ENCODE data around the gene GMPR. TPM values are rescaled to one million over a fixed set of nuclear protein-coding genes. Genes with fewer than 3 reads are reported as not detected.

Gene GMPR
- total RNA-seq, 1 donor from 2014 or later: 17.6 TPM

DNA sequence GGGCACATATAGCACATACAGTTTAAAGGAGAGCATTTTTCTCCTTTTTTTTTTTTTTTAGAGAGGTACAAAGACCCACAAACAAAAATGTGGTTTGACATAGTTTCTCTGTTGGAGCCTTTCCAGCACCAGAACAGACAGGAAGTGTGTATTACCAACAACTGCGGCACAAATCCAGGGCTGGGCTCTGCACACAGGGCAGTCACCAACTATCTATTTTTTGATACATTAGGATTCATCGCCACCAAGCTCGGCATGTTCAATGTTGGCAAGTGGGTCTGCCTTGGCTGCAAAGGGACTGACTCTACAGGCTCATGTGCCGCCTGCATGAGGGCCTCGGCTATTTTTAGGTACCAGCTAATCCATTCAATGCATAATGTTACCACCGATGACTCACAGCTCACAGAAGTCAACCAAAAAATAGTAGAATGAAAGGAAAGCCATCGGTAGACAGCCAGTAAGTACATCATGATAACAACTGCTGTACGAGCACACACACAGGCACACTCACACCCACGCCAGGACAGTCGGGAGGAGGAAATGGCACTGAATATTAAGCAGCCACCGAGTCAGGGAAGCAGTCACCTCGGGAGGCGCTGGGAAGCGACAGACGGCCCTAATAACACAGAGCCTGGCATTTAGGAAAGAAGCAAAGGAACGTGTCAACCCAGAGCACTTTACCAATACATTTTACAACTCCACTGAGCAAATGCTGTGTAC lies 81.6 kb downstream of the GMPR start:
- Histone ChIP-seq H3K4me1 (peaks cover 40% of the 10 kb centered on the region), H3K27me3 (no peaks in the 10 kb centered on the region), H3K4me3 (peak overlapping the region; percentile 0), H3K9me3 (no peaks in the 10 kb centered on the region), H3K27ac (peak overlapping the region; percentile 40), H3K36me3 (no peaks in the 10 kb centered on the region)
- ATAC-seq (peak; percentile 67), DNase-seq (no peak)
- intact Hi-C loops (cut with DNase I): no loop called here
- TF ChIP-seq, protein P1, sequence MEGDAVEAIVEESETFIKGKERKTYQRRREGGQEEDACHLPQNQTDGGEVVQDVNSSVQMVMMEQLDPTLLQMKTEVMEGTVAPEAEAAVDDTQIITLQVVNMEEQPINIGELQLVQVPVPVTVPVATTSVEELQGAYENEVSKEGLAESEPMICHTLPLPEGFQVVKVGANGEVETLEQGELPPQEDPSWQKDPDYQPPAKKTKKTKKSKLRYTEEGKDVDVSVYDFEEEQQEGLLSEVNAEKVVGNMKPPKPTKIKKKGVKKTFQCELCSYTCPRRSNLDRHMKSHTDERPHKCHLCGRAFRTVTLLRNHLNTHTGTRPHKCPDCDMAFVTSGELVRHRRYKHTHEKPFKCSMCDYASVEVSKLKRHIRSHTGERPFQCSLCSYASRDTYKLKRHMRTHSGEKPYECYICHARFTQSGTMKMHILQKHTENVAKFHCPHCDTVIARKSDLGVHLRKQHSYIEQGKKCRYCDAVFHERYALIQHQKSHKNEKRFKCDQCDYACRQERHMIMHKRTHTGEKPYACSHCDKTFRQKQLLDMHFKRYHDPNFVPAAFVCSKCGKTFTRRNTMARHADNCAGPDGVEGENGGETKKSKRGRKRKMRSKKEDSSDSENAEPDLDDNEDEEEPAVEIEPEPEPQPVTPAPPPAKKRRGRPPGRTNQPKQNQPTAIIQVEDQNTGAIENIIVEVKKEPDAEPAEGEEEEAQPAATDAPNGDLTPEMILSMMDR (IDR thresholded peaks at IDR 0.05): no peak

DNA sequence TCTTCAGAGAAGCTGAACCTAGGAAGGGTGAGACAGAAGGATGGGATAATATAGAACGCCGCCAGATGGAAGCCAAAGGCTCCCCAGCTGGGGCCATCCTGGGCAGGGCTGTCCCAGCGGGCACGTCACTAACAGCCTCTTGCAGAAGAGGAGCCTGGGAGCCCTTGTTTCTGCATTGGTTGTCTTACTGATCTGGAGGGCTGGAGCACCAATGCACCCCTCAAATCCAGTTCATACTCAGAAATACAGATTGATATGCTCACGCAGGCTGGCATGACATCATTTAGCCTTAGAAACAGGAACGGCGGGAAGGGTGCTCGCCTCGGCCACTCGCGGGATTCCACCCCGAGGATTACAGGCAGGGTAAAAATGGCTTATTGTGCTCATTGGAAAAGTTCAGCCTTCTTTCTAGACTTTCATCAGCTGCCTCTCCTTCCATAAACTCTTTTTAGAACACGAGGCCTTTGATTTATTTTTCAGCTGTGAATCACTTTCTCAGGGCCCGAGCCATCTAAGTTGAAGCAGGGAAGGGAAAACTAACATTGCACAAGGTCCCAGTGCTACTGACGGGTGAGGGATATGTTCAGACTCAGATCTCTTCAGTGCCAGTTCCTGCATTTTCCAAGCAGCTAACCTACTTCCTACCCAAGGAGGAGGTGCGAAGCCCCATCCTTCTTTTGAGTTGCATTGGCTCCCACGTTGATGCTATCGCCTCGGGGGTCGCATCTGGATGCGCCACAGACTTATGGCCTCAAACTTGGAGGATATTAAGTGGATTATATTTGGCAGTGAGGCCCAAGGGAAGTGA lies 82.3 kb downstream of the GMPR start:
- ATAC-seq: no peak

DNA sequence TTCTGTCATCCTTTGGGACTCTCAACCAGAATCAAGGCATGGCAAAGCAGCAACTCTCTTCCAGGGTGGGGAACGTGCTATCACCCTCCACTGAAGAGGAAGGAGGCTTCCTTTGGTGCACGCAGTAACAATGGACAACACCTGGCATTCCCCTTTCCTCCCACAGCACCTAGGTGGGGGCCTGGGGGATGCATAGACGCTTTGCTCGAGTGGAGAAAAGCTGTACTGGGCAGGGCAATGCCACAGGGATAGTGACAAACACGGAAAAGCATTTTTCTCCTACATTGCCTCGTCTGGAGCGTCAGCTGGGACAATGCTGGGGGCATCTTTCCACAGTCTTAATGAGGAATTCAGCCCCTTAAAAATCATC lies 82.9 kb downstream of the GMPR start:
- peak overlapping the region; percentile 40 for H3K27ac ChIP-seq
- no peaks in the 10 kb centered on the region for H3K27me3 ChIP-seq
- H3K9me3 ChIP-seq: no peaks in the 10 kb centered on the region
- no peak overlapping the region for H3K4me3 ChIP-seq
- H3K4me1 ChIP-seq: peaks cover 40% of the 10 kb centered on the region
- TF ChIP-seq, protein P1 (IDR thresholded peaks at IDR 0.05): no peak
- no peak for ATAC-seq
- H3K36me3 ChIP-seq: peaks cover 6% of the 10 kb centered on the region
- DNase-seq: no peak
- intact Hi-C loops (cut with DNase I): no loop called here

More for the DNA sequence above, 82.3 kb downstream of the GMPR start:
- Histone ChIP-seq H3K27me3 (no peaks in the 10 kb centered on the region), H3K4me1 (peaks cover 40% of the 10 kb centered on the region), H3K9me3 (no peaks in the 10 kb centered on the region), H3K4me3 (peak overlapping the region; percentile 0), H3K27ac (peak overlapping the region; percentile 40), H3K36me3 (peaks cover under 1% of the 10 kb centered on the region)
- TF ChIP-seq, protein P1 (IDR thresholded peaks at IDR 0.05): no peak
- intact Hi-C loops (cut with DNase I): no loop called here
- no peak for DNase-seq

DNA sequence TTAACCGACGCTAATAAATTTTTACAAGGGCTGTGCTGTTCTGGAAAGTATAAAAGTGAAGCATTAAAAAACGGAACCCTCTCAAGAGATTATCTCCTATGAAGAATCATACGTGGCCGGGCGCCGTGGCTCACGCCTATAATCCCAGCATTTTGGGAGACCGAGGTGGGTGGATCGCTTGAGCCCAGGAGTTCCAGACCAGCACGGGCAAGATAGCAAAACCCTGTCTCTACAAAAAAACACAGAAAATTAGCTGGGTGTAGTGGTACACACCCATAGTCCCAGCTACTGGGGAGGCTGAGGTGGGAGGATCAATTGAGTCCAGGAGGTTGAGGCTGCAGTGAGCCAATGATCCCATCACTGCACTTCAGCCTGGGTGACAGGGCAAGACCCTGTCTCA lies 83.4 kb downstream of the GMPR start:
- no peaks in the 10 kb centered on the region for H3K27me3 ChIP-seq
- intact Hi-C loops (cut with DNase I): no loop called here
- no peak overlapping the region for H3K27ac ChIP-seq
- TF ChIP-seq, protein P1 (IDR thresholded peaks at IDR 0.05): no peak
- DNase-seq (no peak), ATAC-seq (no peak)
- H3K9me3 ChIP-seq: no peaks in the 10 kb centered on the region
- H3K36me3 ChIP-seq: peaks cover 11% of the 10 kb centered on the region
- no peak overlapping the region for H3K4me3 ChIP-seq
- peaks cover 40% of the 10 kb centered on the region for H3K4me1 ChIP-seq

DNA sequence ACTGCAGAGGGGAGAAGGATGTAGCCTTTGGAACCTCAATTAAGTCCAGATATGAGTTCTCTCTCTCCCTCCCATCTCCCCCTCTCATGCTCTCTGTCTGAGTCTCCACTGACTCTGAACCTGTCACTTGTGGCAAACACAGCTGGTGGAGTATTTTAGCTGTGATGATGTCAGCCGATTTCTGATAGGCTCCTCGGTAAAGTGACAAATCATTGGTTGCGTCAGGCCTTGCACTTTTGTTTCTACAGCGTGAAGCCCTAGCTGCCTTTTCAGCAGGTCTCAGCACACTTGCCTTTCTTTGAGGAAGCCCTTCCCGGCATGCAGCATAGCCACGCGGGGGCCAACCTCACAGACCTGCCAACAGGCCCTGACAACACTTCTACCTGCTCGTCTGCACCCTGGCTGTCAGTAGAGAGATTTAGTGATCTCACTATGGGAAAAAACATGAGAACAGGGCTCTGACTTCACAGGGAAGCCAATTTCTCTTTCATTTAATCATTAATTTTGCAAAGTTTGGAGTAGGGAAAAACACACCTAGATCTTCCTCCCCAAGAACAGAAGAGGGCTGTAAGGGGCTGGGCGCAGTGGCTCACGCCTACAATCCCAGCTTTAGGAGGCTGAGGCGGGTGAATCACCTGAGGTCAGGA lies 84.4 kb downstream of the GMPR start:
- peak; percentile 67 for ATAC-seq
- TF ChIP-seq, protein P1 (IDR thresholded peaks at IDR 0.05): no peak
- DNase-seq: no peak
- H3K27me3 ChIP-seq: no peaks in the 10 kb centered on the region
- intact Hi-C loops (cut with DNase I): no loop called here
- H3K4me3 ChIP-seq: no peak overlapping the region
- no peaks in the 10 kb centered on the region for H3K9me3 ChIP-seq
- peaks cover 21% of the 10 kb centered on the region for H3K36me3 ChIP-seq
- H3K4me1 ChIP-seq: peaks cover 40% of the 10 kb centered on the region
- H3K27ac ChIP-seq: peak overlapping the region; percentile 48

Measured in upper lobe of right lung (tissue), 1 donor.